GM12878 (cell line): ENCODE data around the gene IFIT3. TPM values are rescaled to one million over a fixed set of nuclear protein-coding genes. Genes with fewer than 3 reads are reported as not detected.

Experiments used
- ATAC-seq: fragments of 200-7000 bp; cut with Tn5 transposase; 3 replicates; pipeline ENCODE4 v1.9.1; 2020; ENCODE audit warnings: mild to moderate bottlenecking, moderate library complexity
- BruUV-seq: library from RNA; stranded (reverse); fragments of 400-500 nt; replicated peaks from 2 replicates; lab custom pipeline; 2021; lab: Mats Ljungman, UMichigan
- CTCF ChIA-PET: fragments of 300-600 bp; sonication (Branson Sonifier 250); formaldehyde crosslinking; extraction: SDS; loops from one replicate; lab custom pipeline; 2021; ENCODE audit warnings: inconsistent platforms; lab: Yijun Ruan, JAX
- POLR2A ChIA-PET: fragments of 350-600 bp; formaldehyde crosslinking; extraction: SDS; loops from one replicate; lab custom pipeline; 2021; ENCODE audit warnings: inconsistent platforms; lab: Charles Lee
- RAD21 ChIA-PET: fragments of 300-600 bp; sonication (Branson Sonifier 250); formaldehyde crosslinking; loops from one replicate; lab custom pipeline; 2023; ENCODE audit warnings: antibody characterized with exemption; ENCODE audit not compliant: unreplicated experiment; lab: Charles Lee
- SMC1A ChIA-PET: fragments of 300-600 bp; sonication (Branson Sonifier 250); formaldehyde crosslinking; loops from one replicate; lab custom pipeline; 2023; ENCODE audit not compliant: unreplicated experiment, uncharacterized antibody; lab: Charles Lee
- DNase-seq: peaks from one replicate; pipeline ENCODE4 v3.0.0-alpha.2; 2011; ENCODE audit warnings: low read depth, low spot score
- FAIRE-seq: peaks from 3 replicates; lab custom pipeline; 2011; peaks lifted over from hg19 to GRCh38; lab: Jason Lieb, UNC
- H2AFZ ChIP-seq: 2 replicates; pipeline ENCODE4 v1.6.0; 2011; ENCODE audit warnings: low read depth, low read length, control low read depth; ENCODE audit not compliant: control insufficient read depth
- H3K27ac ChIP-seq: 2 replicates; pipeline ENCODE4 v1.5.1; 2011; ENCODE audit warnings: control low read depth; ENCODE audit not compliant: control insufficient read depth, insufficient read depth
- H3K27me3 ChIP-seq, 2 experiments: replicated peaks in 1 of 2; 2 replicates each; pipeline versions ENCODE4 v1.6.0 to v1.6.1; 2011; ENCODE audit warnings: low read length in 1 of 2; ENCODE audit not compliant: control insufficient read depth in 2 of 2, insufficient read depth in 2 of 2
- H3K36me3 ChIP-seq, 2 experiments: 2 replicates each; pipeline ENCODE4 v1.5.1; 2011; ENCODE audit warnings: low read length in 1 of 2; ENCODE audit not compliant: control insufficient read depth in 2 of 2, insufficient read depth in 2 of 2
- H3K4me1 ChIP-seq: 2 replicates; pipeline ENCODE4 v1.6.1; 2011; ENCODE audit warnings: mild to moderate bottlenecking, low read length, moderate library complexity, mixed read lengths; ENCODE audit not compliant: control insufficient read depth, insufficient read depth
- H3K4me2 ChIP-seq: 2 replicates; pipeline ENCODE4 v1.6.0; 2011; ENCODE audit warnings: control low read depth; ENCODE audit not compliant: control insufficient read depth, insufficient read depth
- H3K4me3 ChIP-seq: fragments of 200-600 bp; sonication (generic); 2 replicates; pipeline ENCODE4 v1.5.1; 2016
- H3K79me2 ChIP-seq: 2 replicates; pipeline ENCODE4 v1.6.0; 2011; ENCODE audit warnings: low read length; ENCODE audit not compliant: control insufficient read depth, insufficient read depth
- H3K9ac ChIP-seq: 2 replicates; pipeline ENCODE4 v1.8.0; 2011; ENCODE audit warnings: low read length, control low read depth, mixed read lengths; ENCODE audit not compliant: control insufficient read depth, insufficient read depth
- H3K9me3 ChIP-seq: replicated peaks from 3 replicates; pipeline ENCODE4 v1.5.1; 2011; ENCODE audit warnings: mild to moderate bottlenecking, low read length; ENCODE audit not compliant: control insufficient read depth, insufficient read depth
- H4K20me1 ChIP-seq: 2 replicates; pipeline ENCODE4 v1.6.0; 2011; ENCODE audit not compliant: control insufficient read depth, insufficient read depth
- CREB1 ChIP-seq: IDR thresholded peaks from 2 replicates; pipeline ENCODE4 v1.6.1; 2012; ENCODE audit warnings: low read depth, mild to moderate bottlenecking, inconsistent platforms
- EED ChIP-seq: sonication (generic); IDR thresholded peaks from 2 replicates; pipeline ENCODE4 v1.6.1; 2016; ENCODE audit warnings: antibody characterized with exemption, low read depth
- EP300 ChIP-seq, 2 experiments: fragments of 150-350 bp in 1 of 2; IDR thresholded peaks; 2 replicates each; pipeline ENCODE4 v1.6.1; 2011 to 2012; ENCODE audit warnings: low read depth in 2 of 2, low read length in 2 of 2, borderline replicate concordance in 1 of 2, improper control_type of control experiment in 1 of 2, inconsistent platforms in 1 of 2; ENCODE audit not compliant: control insufficient read depth in 1 of 2
- FOS ChIP-seq: IDR thresholded peaks from 3 replicates; pipeline ENCODE4 v1.6.1; 2011; ENCODE audit warnings: borderline replicate concordance; ENCODE audit not compliant: insufficient read length; ENCODE audit errors: extremely low read depth
- HCFC1 ChIP-seq: fragments of 150-350 bp; IDR thresholded peaks from 2 replicates; pipeline ENCODE4 v1.6.1; 2014; ENCODE audit warnings: low read length
- IRF5 ChIP-seq: fragments of 450-650 bp; IDR thresholded peaks from 2 replicates; pipeline ENCODE4 v1.6.1; 2017; ENCODE audit warnings: borderline replicate concordance
- MYC ChIP-seq: IDR thresholded peaks from 2 replicates; pipeline ENCODE4 v1.6.1; 2011; ENCODE audit warnings: mild to moderate bottlenecking, low read length, moderate library complexity, inconsistent platforms; ENCODE audit not compliant: insufficient read depth, insufficient replicate concordance, insufficient read length, severe bottlenecking
- RFX5 ChIP-seq: IDR thresholded peaks from 2 replicates; pipeline ENCODE4 v1.6.1; 2011; ENCODE audit warnings: low read depth, low read length, improper control_type of control experiment
- SKIL ChIP-seq: fragments of 450-650 bp; IDR thresholded peaks from 2 replicates; pipeline ENCODE4 v1.6.1; 2017; ENCODE audit warnings: mild to moderate bottlenecking, low read depth, inconsistent platforms; ENCODE audit not compliant: poor library complexity, severe bottlenecking
- SMC3 ChIP-seq: IDR thresholded peaks from 2 replicates; pipeline ENCODE4 v1.6.1; 2011; ENCODE audit warnings: low read length, improper control_type of control experiment, borderline replicate concordance
- STAT3 ChIP-seq: IDR thresholded peaks from 2 replicates; pipeline ENCODE4 v1.6.1; 2011; ENCODE audit warnings: low read depth, low read length, improper control_type of control experiment
- ZNF24 ChIP-seq: fragments of 450-650 bp; IDR thresholded peaks from 2 replicates; pipeline ENCODE4 v1.6.1; 2017; ENCODE audit warnings: antibody characterized with exemption, mild to moderate bottlenecking
- in situ Hi-C: fragments of 300-500 bp; cut with MboI; formaldehyde crosslinking; loops from 9 replicates; pipeline ENCODE4 v1.14.3; 2018; ENCODE audit warnings: mixed read lengths
- intact Hi-C: fragments of 100-400 bp; cut with micrococcal nuclease; formaldehyde crosslinking; loops from one replicate; pipeline ENCODE4 v1.14.2; 2022; ENCODE audit not compliant: unreplicated experiment
- polyA plus RNA-seq, 11 experiments: library from polyadenylated mRNA; depleted of rRNA in 4 of 11; unstranded in 6 of 11; stranded (reverse) in 5 of 11; fragments of >200 nt; fragmentation: Nextera tagmentation in 4 of 11; fragmentation: Illumina TruSeq in 1 of 11; extraction: Ambion mirVana in 4 of 11; extraction: Trizol in 1 of 11; gene quantifications; 1 replicate in 1 of 11; 2 replicates in 10 of 11; pipeline versions ENCODE4 v1.2.1 to v1.2.3, GENCODE V29; 2011 to 2016; ENCODE audit warnings: inconsistent platforms in 2 of 11, missing spikeins in 2 of 11, low read depth in 1 of 11
- total RNA-seq, 4 experiments: library from RNA; depleted of rRNA in 3 of 4; stranded (reverse); fragments of >200 nt in 3 of 4; fragmentation: Illumina TruSeq in 1 of 4; extraction: Trizol in 1 of 4; gene quantifications; 2 replicates each; pipeline versions ENCODE4 v1.2.1 to v1.2.3, GENCODE V29; 2013 to 2021

The IFIT3 gene
- total and polyA plus RNA-seq, 10 of the 15 experiments (the other 5 are each of a cell fraction or from before 2014, with no cell fraction given), result 27.0 to 70.2 (median 51.1) TPM

- TF ChIP-seq EP300 (IDR thresholded peaks at IDR 0.05; ENCODE audit: borderline replicate concordance in 1 of 2, control insufficient read depth in 1 of 2, low read depth in 2 of 2, low read length in 2 of 2) (no peak), SMC3 (peak; percentile 88), SKIL (peak; percentile 39)
These were observed 41.6 kb downstream of the IFIT3 start (continued) for GRCh38 chr10:89369156-89370105.

GRCh38 chr10:89371079-89371478, 43.3 kb downstream of the IFIT3 start:
- no peak overlapping the region for H3K4me2 ChIP-seq
- TF ChIP-seq HCFC1 (no peak), CREB1 (no peak), MYC (no peak), RFX5 (no peak), EED (no peak), STAT3 (no peak), ZNF24 (no peak), FOS (no peak), IRF5 (no peak)
- RAD21 ChIA-PET, result no interaction called here

More at GRCh38 chr10:89371079-89371478, 43.3 kb downstream of the IFIT3 start:
- ATAC-seq (no peak), DNase-seq (no peak), FAIRE-seq (no peak)
- no TSS peak for BruUV-seq
- intact Hi-C loops (no loop called here), in situ Hi-C loops (no loop called here)
- ChIA-PET SMC1A (interaction anchor here (1.1 to 4.4 kb wide), 5 partner anchors 9 to 154 kb away, joined by 3 to 26 read pairs (median 8); partner anchors contain the start of gene LIPA), POLR2A (no interaction called here), CTCF (interaction anchor here (2.8 to 5.9 kb wide), 2 partner anchors 18 to 119 kb away, joined by 10 to 97 read pairs; partner anchors contain the start of genes IFIT1 and LIPA)
- H3K9me3 ChIP-seq, result no peaks in the 10 kb centered on the region
- H3K27ac ChIP-seq, result no peak overlapping the region
- no peak overlapping the region for H3K4me3 ChIP-seq
- H3K27me3 ChIP-seq, result no peaks in the 10 kb centered on the region
- H4K20me1 ChIP-seq, result no peaks in the 10 kb centered on the region
- H3K36me3 ChIP-seq, result no peaks in the 10 kb centered on the region
- no peaks in the 10 kb centered on the region for H3K79me2 ChIP-seq
- H3K9ac ChIP-seq, result no peak overlapping the region
- no peak overlapping the region for H2AFZ ChIP-seq
- peaks cover 25% of the 10 kb centered on the region for H3K4me1 ChIP-seq
